CD4-positive, alpha-beta T cell (primary cell): ENCODE data around the gene SH3BGR. TPM values are rescaled to one million over a fixed set of nuclear protein-coding genes. Genes with fewer than 3 reads are reported as not detected.

ENCODE experiments used
- ATAC-seq: fragments of 200-7000 bp; cut with Tn5 transposase; one replicate; pipeline ENCODE4 v1.10.0; 2022; ENCODE audit warnings: mild to moderate bottlenecking; ENCODE audit not compliant: poor library complexity
- CTCF ChIA-PET: fragments of 350-600 bp; sonication (Branson Sonifier 250); formaldehyde crosslinking; loops from one replicate; lab custom pipeline; 2021; ENCODE audit warnings: antibody characterized with exemption, inconsistent platforms; lab: Charles Lee
- POLR2A ChIA-PET: fragments of 350-600 bp; sonication (Branson Sonifier 250); formaldehyde crosslinking; loops from one replicate; lab custom pipeline; 2021; ENCODE audit warnings: antibody characterized with exemption, inconsistent platforms; lab: Charles Lee
- DNase-seq, 14 experiments: peaks; one replicate each; pipeline ENCODE4 v3.0.0-alpha.2; 2013 to 2020; ENCODE audit warnings: mixed read lengths in 2 of 14
- H3K27ac ChIP-seq, 2 donors: one replicate each; pipeline versions ENCODE4 v1.5.1 to v1.7.0; 2013; ENCODE audit warnings: low read length in 2 of 2, low read depth in 1 of 2, mild to moderate bottlenecking in 1 of 2
- H3K27me3 ChIP-seq, 2 experiments: 1 replicate in 1 of 2; 2 replicates in 1 of 2; pipeline versions ENCODE4 v1.6.1 to v1.7.0; 2013; ENCODE audit warnings: low read length in 2 of 2, control low read depth in 1 of 2, mild to moderate bottlenecking in 1 of 2, moderate library complexity in 1 of 2; ENCODE audit not compliant: insufficient read depth in 2 of 2, control insufficient read depth in 1 of 2
- H3K36me3 ChIP-seq: one replicate; pipeline ENCODE4 v1.6.1; 2013; ENCODE audit warnings: low read length, control low read depth; ENCODE audit not compliant: insufficient read depth
- H3K4me1 ChIP-seq: one replicate; pipeline ENCODE4 v1.6.1; 2013; ENCODE audit warnings: low read length, control low read depth; ENCODE audit not compliant: insufficient read depth
- H3K4me3 ChIP-seq: one replicate; pipeline ENCODE4 v1.5.1; 2013; ENCODE audit warnings: mild to moderate bottlenecking, low read length, moderate library complexity
- H3K9me3 ChIP-seq, 2 experiments: 1 replicate in 1 of 2; 2 replicates in 1 of 2; pipeline versions ENCODE4 v1.6.1 to v1.7.0; 2013; ENCODE audit warnings: low read length in 2 of 2, mild to moderate bottlenecking in 2 of 2, control low read depth in 1 of 2, moderate library complexity in 1 of 2; ENCODE audit not compliant: control insufficient read depth in 1 of 2, insufficient read depth in 1 of 2
- H3K27ac Mint-ChIP-seq: one replicate; pipeline ENCODE4 v1.8.0; 2020; ENCODE audit warnings: mixed read lengths
- H3K27me3 Mint-ChIP-seq: one replicate; pipeline ENCODE4 v1.8.0; 2021; ENCODE audit warnings: mixed read lengths
- H3K36me3 Mint-ChIP-seq: one replicate; pipeline ENCODE4 v1.8.0; 2021; ENCODE audit warnings: low read depth, mixed read lengths
- H3K4me1 Mint-ChIP-seq: one replicate; pipeline ENCODE4 v1.8.0; 2021; ENCODE audit warnings: low read depth, mixed read lengths
- H3K4me3 Mint-ChIP-seq: one replicate; pipeline ENCODE4 v1.8.0; 2020; ENCODE audit warnings: mild to moderate bottlenecking, mixed read lengths
- H3K9me3 Mint-ChIP-seq: one replicate; pipeline ENCODE4 v1.8.0; 2020; ENCODE audit warnings: mixed read lengths
- intact Hi-C, 2 experiments: fragments of 100-400 bp; cut with DNase I in 1 of 2; cut with micrococcal nuclease in 1 of 2; formaldehyde crosslinking; loops; one replicate each; pipeline versions ENCODE4 v1.15.1 to v1.9.0; 2023 to 2025; cut with DNase I, micrococcal nuclease
- total RNA-seq, 174 experiments: library from RNA in 2 of 174; stranded (reverse) in 2 of 174; gene quantifications; one replicate each; pipeline ENCODE4 v1.2.3 and lab custom pipeline; 2021 to 2026
- TF ChIP-seq, protein P1 (sequence below): fragments of 200-600 bp; IDR thresholded peaks from one replicate; pipeline ENCODE4 v1.8.0; 2022; ENCODE audit warnings: antibody characterized with exemption, mild to moderate bottlenecking

The SH3BGR gene
- total RNA-seq, 2 experiments from 2014 or later: 0.63 to 0.87 TPM

DNA sequence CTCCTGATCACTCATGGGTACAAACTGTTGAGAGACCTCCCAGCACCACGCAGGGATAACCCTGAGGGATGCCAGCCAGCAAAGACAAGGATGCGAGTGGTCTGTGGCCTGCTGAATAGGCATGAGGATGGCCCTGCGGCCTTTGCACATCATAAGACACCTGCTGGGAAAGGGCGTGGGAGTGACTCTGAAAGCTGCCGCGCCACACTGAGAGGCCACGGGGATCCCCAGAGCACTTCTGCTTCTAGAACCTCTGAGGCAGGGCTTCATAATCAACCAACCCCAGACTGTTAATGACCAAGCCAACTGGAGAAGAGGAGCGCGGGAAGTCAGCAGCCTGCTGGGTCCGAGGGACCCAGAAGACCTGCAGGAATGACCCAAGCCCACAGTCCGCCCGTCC lies 73.8 kb downstream of the SH3BGR start:
- intact Hi-C loops: no loop called here
- H3K4me3 Mint-ChIP-seq: no peak overlapping the region
- CTCF ChIA-PET: no interaction called here
- no peaks in the 10 kb centered on the region for H3K9me3 Mint-ChIP-seq
- POLR2A ChIA-PET: no interaction called here
- H3K36me3 ChIP-seq: no peaks in the 10 kb centered on the region
- no peaks in the 10 kb centered on the region for H3K9me3 ChIP-seq
- no peaks in the 10 kb centered on the region for H3K36me3 Mint-ChIP-seq
- no peaks in the 10 kb centered on the region for H3K4me1 Mint-ChIP-seq
- TF ChIP-seq, protein P1, sequence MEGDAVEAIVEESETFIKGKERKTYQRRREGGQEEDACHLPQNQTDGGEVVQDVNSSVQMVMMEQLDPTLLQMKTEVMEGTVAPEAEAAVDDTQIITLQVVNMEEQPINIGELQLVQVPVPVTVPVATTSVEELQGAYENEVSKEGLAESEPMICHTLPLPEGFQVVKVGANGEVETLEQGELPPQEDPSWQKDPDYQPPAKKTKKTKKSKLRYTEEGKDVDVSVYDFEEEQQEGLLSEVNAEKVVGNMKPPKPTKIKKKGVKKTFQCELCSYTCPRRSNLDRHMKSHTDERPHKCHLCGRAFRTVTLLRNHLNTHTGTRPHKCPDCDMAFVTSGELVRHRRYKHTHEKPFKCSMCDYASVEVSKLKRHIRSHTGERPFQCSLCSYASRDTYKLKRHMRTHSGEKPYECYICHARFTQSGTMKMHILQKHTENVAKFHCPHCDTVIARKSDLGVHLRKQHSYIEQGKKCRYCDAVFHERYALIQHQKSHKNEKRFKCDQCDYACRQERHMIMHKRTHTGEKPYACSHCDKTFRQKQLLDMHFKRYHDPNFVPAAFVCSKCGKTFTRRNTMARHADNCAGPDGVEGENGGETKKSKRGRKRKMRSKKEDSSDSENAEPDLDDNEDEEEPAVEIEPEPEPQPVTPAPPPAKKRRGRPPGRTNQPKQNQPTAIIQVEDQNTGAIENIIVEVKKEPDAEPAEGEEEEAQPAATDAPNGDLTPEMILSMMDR: no peak
- peaks cover 3 to 5% of the 10 kb centered on the region in 2 experiments for H3K27me3 ChIP-seq
- peaks cover 29% of the 10 kb centered on the region for H3K27me3 Mint-ChIP-seq
- H3K4me3 ChIP-seq: no peak overlapping the region
- no peak for ATAC-seq
- no peak for DNase-seq
- H3K4me1 ChIP-seq: no peaks in the 10 kb centered on the region
- H3K27ac ChIP-seq: no peak overlapping the region
- H3K27ac Mint-ChIP-seq: no peak overlapping the region

DNA sequence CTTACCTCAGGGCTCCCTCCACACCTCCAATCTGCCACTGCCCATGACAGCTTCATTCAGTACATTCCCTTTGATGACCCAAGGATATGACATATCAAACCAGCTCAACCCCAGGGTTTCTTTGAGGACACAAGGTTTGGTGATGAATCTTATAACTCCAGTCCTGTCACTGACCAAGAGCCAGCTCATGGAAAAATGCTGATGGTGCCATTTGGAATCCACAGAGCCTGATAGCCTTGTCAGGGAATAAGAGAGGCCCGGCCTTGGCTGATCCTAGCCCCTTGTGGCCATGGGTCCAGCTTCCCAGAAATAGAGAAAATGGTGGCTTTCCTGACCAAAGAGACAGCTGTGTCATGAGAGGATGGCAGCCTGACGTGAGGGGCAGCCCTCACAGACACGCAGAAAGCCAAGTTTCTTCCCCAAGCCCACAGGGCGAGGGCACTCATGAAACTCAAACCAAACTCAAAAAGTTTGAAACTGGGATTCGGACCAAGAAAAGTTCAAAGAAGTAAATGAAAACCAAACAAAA lies 75.4 kb downstream of the SH3BGR start:
- Mint-ChIP-seq H3K9me3 (no peaks in the 10 kb centered on the region), H3K36me3 (no peaks in the 10 kb centered on the region), H3K27ac (no peak overlapping the region), H3K4me3 (no peak overlapping the region), H3K4me1 (no peaks in the 10 kb centered on the region), H3K27me3 (peaks cover 34% of the 10 kb centered on the region)
- ChIA-PET POLR2A (no interaction called here), CTCF (no interaction called here)
- TF ChIP-seq, protein P1: no peak
- peaks cover 3 to 5% of the 10 kb centered on the region in 2 experiments for H3K27me3 ChIP-seq
- H3K27ac ChIP-seq: no peak overlapping the region
- DNase-seq: no peak
- H3K4me3 ChIP-seq: no peak overlapping the region
- no peaks in the 10 kb centered on the region for H3K9me3 ChIP-seq
- H3K36me3 ChIP-seq: no peaks in the 10 kb centered on the region
- H3K4me1 ChIP-seq: no peaks in the 10 kb centered on the region
- intact Hi-C loops: no loop called here
- ATAC-seq: no peak

DNA sequence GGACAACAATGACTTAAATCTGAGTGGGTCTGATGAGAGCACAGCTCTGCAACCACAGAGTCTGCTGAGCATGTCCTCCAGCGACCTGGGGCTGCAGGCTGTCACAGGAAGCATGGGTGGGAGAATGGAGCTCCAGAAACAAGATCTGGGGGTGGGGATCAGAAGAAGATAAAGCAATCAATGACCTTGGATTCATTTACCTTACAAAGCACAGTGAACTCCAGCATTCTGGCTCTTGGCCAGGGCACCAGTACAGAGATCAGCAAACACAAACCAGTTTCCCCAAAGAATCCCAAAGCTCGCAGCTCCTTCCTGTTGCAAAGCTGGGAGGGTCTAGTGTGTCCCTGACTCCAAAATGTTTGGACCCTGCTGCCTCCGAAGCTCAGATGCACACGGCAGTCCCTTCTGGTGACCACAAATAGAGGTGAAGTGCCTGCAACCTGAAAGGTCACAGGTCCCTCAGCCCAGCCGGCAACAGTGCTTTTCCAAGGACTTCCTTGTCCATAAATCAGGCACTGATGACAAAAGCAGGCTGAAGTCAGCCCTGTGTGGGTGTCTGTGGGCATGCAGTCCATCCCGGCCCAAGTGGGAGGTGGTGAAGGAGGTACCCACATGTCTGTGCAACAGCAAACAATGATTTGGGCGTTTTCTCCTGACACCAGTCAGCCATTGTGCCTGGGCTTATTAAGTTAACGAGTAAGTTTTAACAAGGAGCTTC lies 76.1 kb downstream of the SH3BGR start:
- ATAC-seq (no peak), DNase-seq (no peak)
- POLR2A ChIA-PET: no interaction called here
- Mint-ChIP-seq H3K27ac (no peak overlapping the region), H3K4me3 (no peak overlapping the region), H3K36me3 (no peaks in the 10 kb centered on the region), H3K9me3 (no peaks in the 10 kb centered on the region), H3K4me1 (no peaks in the 10 kb centered on the region), H3K27me3 (peaks cover 34% of the 10 kb centered on the region)
- no peaks in the 10 kb centered on the region for H3K4me1 ChIP-seq
- intact Hi-C loops: no loop called here
- TF ChIP-seq, protein P1: no peak
- CTCF ChIA-PET: no interaction called here
- H3K9me3 ChIP-seq: no peaks in the 10 kb centered on the region
- H3K36me3 ChIP-seq: no peaks in the 10 kb centered on the region
- peaks cover 3 to 5% of the 10 kb centered on the region in 2 experiments for H3K27me3 ChIP-seq
- H3K4me3 ChIP-seq: no peak overlapping the region
- H3K27ac ChIP-seq: no peak overlapping the region
